ENCODE measurements around the gene CCDC112.

GRCh38 chr5:115257981-115258380, 38.5 kb downstream of the CCDC112 start:
- TF ChIP-seq POLR2A (IDR thresholded peaks at IDR 0.05) (no peak), CTCF (IDR thresholded peaks at IDR 0.05) (no peak)

Measured in esophagus squamous epithelium (tissue), 4 donors.